Astrocyte (in vitro differentiated cells and primary cell): ENCODE data around the gene ZNF771. TPM values are rescaled to one million over a fixed set of nuclear protein-coding genes. Genes with fewer than 3 reads are reported as not detected.

ENCODE experiments used
- DNase-seq: peaks from one replicate; pipeline ENCODE4 v3.0.0-alpha.2; 2010; ENCODE audit warnings: low read depth
- FAIRE-seq: peaks from 2 replicates; lab custom pipeline; 2011; peaks lifted over from hg19 to GRCh38; lab: Jason Lieb, UNC
- H2AFZ ChIP-seq: 2 replicates; pipeline ENCODE4 v1.6.0; 2012; ENCODE audit warnings: low read depth, low read length, inconsistent platforms
- H3K27ac ChIP-seq: 2 replicates; pipeline ENCODE4 v1.5.1; 2011; ENCODE audit warnings: low read depth, low read length, inconsistent platforms
- H3K27me3 ChIP-seq: 2 replicates; pipeline ENCODE4 v1.6.0; 2011; ENCODE audit warnings: low read length, inconsistent platforms; ENCODE audit not compliant: insufficient read depth
- H3K36me3 ChIP-seq: 2 replicates; pipeline ENCODE4 v1.5.1; 2011; ENCODE audit warnings: low read length, inconsistent platforms; ENCODE audit not compliant: insufficient read depth
- H3K4me1 ChIP-seq: 2 replicates; pipeline ENCODE4 v1.5.1; 2011; ENCODE audit warnings: low read length, inconsistent platforms; ENCODE audit not compliant: insufficient read depth
- H3K4me2 ChIP-seq: 2 replicates; pipeline ENCODE4 v1.6.0; 2012; ENCODE audit warnings: low read length, inconsistent platforms
- H3K4me3 ChIP-seq: 2 replicates; pipeline ENCODE4 v1.5.1; 2011; ENCODE audit warnings: low read depth, mild to moderate bottlenecking, low read length, inconsistent platforms; ENCODE audit not compliant: insufficient read depth
- H3K79me2 ChIP-seq: 2 replicates; pipeline ENCODE4 v1.6.0; 2012; ENCODE audit warnings: mild to moderate bottlenecking, low read length, inconsistent platforms; ENCODE audit not compliant: insufficient read depth
- H3K9ac ChIP-seq: 2 replicates; pipeline ENCODE4 v1.6.0; 2012; ENCODE audit warnings: mild to moderate bottlenecking, low read length, inconsistent platforms
- H3K9me3 ChIP-seq: 2 replicates; pipeline ENCODE4 v1.5.1; 2012; ENCODE audit warnings: low read depth, mild to moderate bottlenecking, low read length, inconsistent platforms; ENCODE audit not compliant: insufficient read depth
- H4K20me1 ChIP-seq: 2 replicates; pipeline ENCODE4 v1.6.0; 2012; ENCODE audit warnings: low read length, inconsistent platforms; ENCODE audit not compliant: insufficient read depth
- H3K27ac Mint-ChIP-seq: one replicate; pipeline ENCODE4 v1.8.0; 2021; ENCODE audit warnings: mild to moderate bottlenecking, mixed read lengths; ENCODE audit not compliant: unreplicated experiment
- H3K27me3 Mint-ChIP-seq: one replicate; pipeline ENCODE4 v1.8.0; 2021; ENCODE audit warnings: low read depth, mixed read lengths; ENCODE audit not compliant: unreplicated experiment
- H3K36me3 Mint-ChIP-seq: one replicate; pipeline ENCODE4 v1.8.0; 2021; ENCODE audit warnings: low read depth, mixed read lengths; ENCODE audit not compliant: unreplicated experiment
- H3K4me1 Mint-ChIP-seq: one replicate; pipeline ENCODE4 v1.8.0; 2021; ENCODE audit warnings: low read depth, mixed read lengths; ENCODE audit not compliant: unreplicated experiment
- H3K4me3 Mint-ChIP-seq: one replicate; pipeline ENCODE4 v1.8.0; 2021; ENCODE audit warnings: mild to moderate bottlenecking, moderate library complexity, mixed read lengths; ENCODE audit not compliant: unreplicated experiment
- H3K9me3 Mint-ChIP-seq: one replicate; pipeline ENCODE4 v1.8.0; 2021; ENCODE audit warnings: mild to moderate bottlenecking, mixed read lengths; ENCODE audit not compliant: unreplicated experiment
- CTCF ChIP-seq: IDR thresholded peaks from 2 replicates; pipeline ENCODE4 v1.5.1; 2011; ENCODE audit warnings: low read depth, mild to moderate bottlenecking, inconsistent platforms, low read length, moderate library complexity; ENCODE audit not compliant: insufficient read depth
- EZH2 ChIP-seq: IDR thresholded peaks from 2 replicates; pipeline ENCODE4 v1.6.1; 2012; ENCODE audit warnings: mild to moderate bottlenecking, low read length, inconsistent platforms; ENCODE audit not compliant: insufficient read depth
- total RNA-seq: library from RNA; stranded (reverse); gene quantifications from 2 replicates; pipeline ENCODE4 v1.2.1, GENCODE V29; 2021

ZNF771 gene
- total RNA-seq, 1 donor from 2014 or later: 13.9 TPM

- H3K4me2 ChIP-seq: peak within 1 kb of the TSS; percentile 96
- TF ChIP-seq CTCF: peak; percentile 83
- no peak for TF ChIP-seq EZH2
Measured at GRCh38 chr16:30429678-30430427, 22.4 kb downstream of the ZNF771 start, which contains the start of gene DCTPP1. TSS of gene DCTPP1 (minus strand) at chr16:30430030. CDS start at chr16:30429980, 50 bp downstream.

DNA sequence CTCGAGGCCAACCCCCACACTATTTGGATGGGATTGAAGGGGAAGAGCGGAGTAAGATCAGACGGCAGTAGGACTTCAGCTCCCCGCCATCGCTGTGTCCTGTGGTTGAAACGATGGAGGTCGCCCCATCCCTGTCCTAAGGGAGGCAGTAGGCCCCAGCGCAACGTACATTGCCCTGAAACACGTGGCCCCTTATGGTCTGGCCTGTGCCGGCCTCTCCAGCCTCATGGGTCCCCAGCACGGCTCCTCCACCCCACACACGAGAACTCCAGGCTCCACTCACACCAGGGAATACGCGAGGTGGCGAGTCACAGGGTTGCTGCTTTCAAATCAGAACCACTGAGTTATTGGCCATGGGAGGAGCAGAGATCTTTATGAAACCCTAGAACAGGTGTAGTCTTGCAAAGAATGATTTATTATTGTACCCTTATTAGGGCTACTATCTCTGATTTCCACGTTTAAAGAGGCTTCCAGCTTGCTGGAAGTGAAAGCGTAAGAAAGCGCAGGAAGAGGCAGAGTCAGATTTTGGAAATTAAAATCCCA is 23.1 kb downstream of the ZNF771 start:
- peak overlapping the region; percentile 96 for H3K4me2 ChIP-seq
- no peak overlapping the region for H3K27ac ChIP-seq
- Mint-ChIP-seq H3K4me3 (no peak overlapping the region), H3K27ac (no peak overlapping the region), H3K9me3 (no peaks in the 10 kb centered on the region), H3K27me3 (peaks cover 11% of the 10 kb centered on the region), H3K4me1 (peaks cover 3% of the 10 kb centered on the region), H3K36me3 (peaks cover 7% of the 10 kb centered on the region)
- peak overlapping the region; percentile 86 for H2AFZ ChIP-seq
- H3K9me3 ChIP-seq: no peaks in the 10 kb centered on the region
- DNase-seq (no peak), FAIRE-seq (no peak)
- TF ChIP-seq CTCF: no peak
- no peak for TF ChIP-seq EZH2
- peaks cover 9% of the 10 kb centered on the region for H3K36me3 ChIP-seq
- peak overlapping the region; percentile 80 for H3K4me3 ChIP-seq
- H3K27me3 ChIP-seq: no peaks in the 10 kb centered on the region
- peaks cover 14% of the 10 kb centered on the region for H3K4me1 ChIP-seq
- peak overlapping the region; percentile 7 for H3K9ac ChIP-seq
- peaks cover 30% of the 10 kb centered on the region for H3K79me2 ChIP-seq
- H4K20me1 ChIP-seq: peaks cover 5% of the 10 kb centered on the region

More at GRCh38 chr16:30429678-30430427, 22.4 kb downstream of the ZNF771 start, which contains the start of gene DCTPP1:
- no peak within 1 kb of the TSS for H3K4me3 Mint-ChIP-seq
- no peaks in the 10 kb centered on the region for H3K9me3 ChIP-seq
- DNase-seq (peak; percentile 98), FAIRE-seq (no peak)
- peak within 1 kb of the TSS; percentile 75 for H3K9ac ChIP-seq
- H3K27me3 ChIP-seq: no peaks in the 10 kb centered on the region
- H3K36me3 ChIP-seq: peaks cover 9% of the 10 kb centered on the region
- peak within 1 kb of the TSS; percentile 86 for H2AFZ ChIP-seq
- no peaks in the 10 kb centered on the region for H3K9me3 Mint-ChIP-seq
- H3K4me1 ChIP-seq: peaks cover 14% of the 10 kb centered on the region
- no peak within 1 kb of the TSS for H3K27ac Mint-ChIP-seq
- peak within 1 kb of the TSS; percentile 80 for H3K4me3 ChIP-seq
- peaks cover 7% of the 10 kb centered on the region for H3K36me3 Mint-ChIP-seq
- H4K20me1 ChIP-seq: peaks cover 7% of the 10 kb centered on the region
- peaks cover 30% of the 10 kb centered on the region for H3K79me2 ChIP-seq
- H3K4me1 Mint-ChIP-seq: peaks cover 3% of the 10 kb centered on the region
- peaks cover 9% of the 10 kb centered on the region for H3K27me3 Mint-ChIP-seq
- H3K27ac ChIP-seq: peak within 1 kb of the TSS; percentile 8

- TF ChIP-seq CTCF (no peak), EZH2 (no peak)
- Histone ChIP-seq H3K4me1 (peaks cover 3% of the 10 kb centered on the region), H3K9ac (no peak overlapping the region), H3K79me2 (no peaks in the 10 kb centered on the region), H2AFZ (no peak overlapping the region), H3K9me3 (no peaks in the 10 kb centered on the region), H3K27me3 (peaks cover 2% of the 10 kb centered on the region), H3K36me3 (no peaks in the 10 kb centered on the region), H3K4me2 (no peak overlapping the region), H3K4me3 (no peak overlapping the region), H4K20me1 (no peaks in the 10 kb centered on the region), H3K27ac (no peak overlapping the region)
- no peaks in the 10 kb centered on the region for H3K36me3 Mint-ChIP-seq
- H3K4me1 Mint-ChIP-seq: no peaks in the 10 kb centered on the region
- no peak overlapping the region for H3K4me3 Mint-ChIP-seq
- H3K27me3 Mint-ChIP-seq: peaks cover 17% of the 10 kb centered on the region
- no peak for FAIRE-seq
- H3K27ac Mint-ChIP-seq: no peak overlapping the region
- no peaks in the 10 kb centered on the region for H3K9me3 Mint-ChIP-seq
- DNase-seq: no peak
Measured at GRCh38 chr16:30434852-30435251, 27.4 kb downstream of the ZNF771 start.
